Suprapubic skin (tissue), 4 donors: ENCODE results near the gene CASTOR1.

Experiments used
- CTCF ChIP-seq, 2 donors: fragments of 200-600 bp in 1 of 2; fragments of 450-650 bp in 1 of 2; sonication (generic) in 1 of 2; IDR thresholded peaks; one replicate each; pipeline ENCODE4 v1.5.1; 2016 to 2019; ENCODE audit warnings: antibody characterized with exemption in 2 of 2, mild to moderate bottlenecking in 1 of 2, moderate library complexity in 1 of 2
- EP300 ChIP-seq: sonication (generic); formaldehyde crosslinking; IDR thresholded peaks from one replicate; pipeline ENCODE4 v1.6.1; 2017; ENCODE audit warnings: antibody characterized with exemption
- POLR2A ChIP-seq, 2 donors: fragments of 450-650 bp; IDR thresholded peaks; one replicate each; pipeline ENCODE4 v1.6.1; 2017; ENCODE audit warnings: antibody characterized with exemption in 2 of 2, mild to moderate bottlenecking in 2 of 2, moderate library complexity in 2 of 2
- POLR2AphosphoS5 ChIP-seq, 3 donors: sonication (generic); formaldehyde crosslinking; IDR thresholded peaks; one replicate each; pipeline ENCODE4 v1.6.1; 2017; ENCODE audit warnings: antibody characterized with exemption in 3 of 3

GRCh38 chr22:30273711-30274436, 15.4 kb downstream of the CASTOR1 start:
- no peak for TF ChIP-seq CTCF (IDR thresholded peaks at IDR 0.05)
- TF ChIP-seq POLR2AphosphoS5 (IDR thresholded peaks at IDR 0.05), result no peak
- TF ChIP-seq EP300, result no peak
- no peak for TF ChIP-seq POLR2A (IDR thresholded peaks at IDR 0.05)
